Measurements from ENCODE around the gene CCNJL.

Gene CCNJL

GRCh38 chr5:160327818-160328217 is 15.5 kb upstream of the CCNJL start:
- DNase-seq = no peak

GRCh38 chr5:160326981-160327380 is 14.6 kb upstream of the CCNJL start:
- DNase-seq = no peak

- DNase-seq = no peak
Measured at GRCh38 chr5:160325716-160326115, 13.4 kb upstream of the CCNJL start.

GRCh38 chr5:160324886-160325285 is 12.5 kb upstream of the CCNJL start:
- DNase-seq = no peak

GRCh38 chr5:160318409-160318808 is 6.0 kb upstream of the CCNJL start:
- no peak for DNase-seq

GRCh38 chr5:160317434-160317833 is 5.1 kb upstream of the CCNJL start:
- no peak for DNase-seq

- no peak for DNase-seq
Measured at GRCh38 chr5:160315968-160316367, 3.6 kb upstream of the CCNJL start.

GRCh38 chr5:160312960-160313727 is 780 bp upstream of the CCNJL start:
- DNase-seq = no peak

GRCh38 chr5:160311491-160312133 is 752 bp downstream of the CCNJL start:
- DNase-seq = no peak

GRCh38 chr5:160310552-160311295 is 1.6 kb downstream of the CCNJL start:
- DNase-seq = no peak

GRCh38 chr5:160310140-160310539 is 2.2 kb downstream of the CCNJL start:
- no peak for DNase-seq

GRCh38 chr5:160306696-160307095 is 5.7 kb downstream of the CCNJL start:
- no peak for DNase-seq

GRCh38 chr5:160305319-160305718 is 7.0 kb downstream of the CCNJL start:
- no peak for DNase-seq

GRCh38 chr5:160303690-160304089 is 8.7 kb downstream of the CCNJL start:
- no peak for DNase-seq

- no peak for DNase-seq
Measured at GRCh38 chr5:160298189-160298588, 14.2 kb downstream of the CCNJL start.

GRCh38 chr5:160297776-160298175 is 14.6 kb downstream of the CCNJL start:
- no peak for DNase-seq

GRCh38 chr5:160297004-160297403 is 15.4 kb downstream of the CCNJL start:
- DNase-seq = no peak

- no peak for DNase-seq
Measured at GRCh38 chr5:160296496-160296895, 15.9 kb downstream of the CCNJL start.

- DNase-seq = no peak
Measured at GRCh38 chr5:160293901-160294561, 18.3 kb downstream of the CCNJL start.

GRCh38 chr5:160293386-160293785 is 19.0 kb downstream of the CCNJL start:
- no peak for DNase-seq

- no peak for DNase-seq
Measured at GRCh38 chr5:160291467-160291866, 20.9 kb downstream of the CCNJL start.

GRCh38 chr5:160290751-160291150 is 21.6 kb downstream of the CCNJL start:
- DNase-seq = no peak

- DNase-seq = no peak
Measured at GRCh38 chr5:160289721-160290120, 22.6 kb downstream of the CCNJL start.

- DNase-seq = no peak
Measured at GRCh38 chr5:160289356-160289651, 23.1 kb downstream of the CCNJL start.

Measured in stimulated activated CD4-positive, alpha-beta T cell treated with anti-CD3 and anti-CD28 coated beads, Interleukin-4, amount 100 ng/mL, for 1 hour (primary cell).